Effector memory CD8-positive, alpha-beta T cell (primary cell): Measurements from ENCODE around the gene FRAS1.
"Not testable (repeated sequence)": the region's sequence is repeated elsewhere in the genome, so short reads cannot be mapped to it uniquely, and the experiment has no call there.

Experiments
- ATAC-seq: fragments of 150-1000 bp; cut with Tn5 transposase; replicated peaks from 2 replicates; pipeline ENCODE4 v1.10.0; 2021; ENCODE audit warnings: mild to moderate bottlenecking, moderate library complexity
- DNase-seq, 3 experiments: peaks; one replicate each; pipeline ENCODE4 v3.0.0; 2021
- H3K27ac Mint-ChIP-seq, 2 donors: one replicate each; pipeline ENCODE4 v1.8.0; 2022; ENCODE audit warnings: mild to moderate bottlenecking in 2 of 2, mixed read lengths in 2 of 2, moderate library complexity in 2 of 2
- H3K27me3 Mint-ChIP-seq, 2 donors: one replicate each; pipeline ENCODE4 v1.8.0; 2022; ENCODE audit warnings: mixed read lengths in 2 of 2
- H3K36me3 Mint-ChIP-seq: one replicate; pipeline ENCODE4 v1.8.0; 2022; ENCODE audit warnings: mild to moderate bottlenecking, moderate library complexity, mixed read lengths; ENCODE audit not compliant: insufficient read depth
- H3K4me1 Mint-ChIP-seq, 2 donors: one replicate each; pipeline ENCODE4 v1.8.0; 2022; ENCODE audit warnings: low read depth in 2 of 2, mixed read lengths in 2 of 2
- H3K4me3 Mint-ChIP-seq, 2 donors: one replicate each; pipeline ENCODE4 v1.8.0; 2022; ENCODE audit warnings: mild to moderate bottlenecking in 2 of 2, mixed read lengths in 2 of 2, moderate library complexity in 2 of 2
- H3K9me3 Mint-ChIP-seq, 2 donors: one replicate each; pipeline ENCODE4 v1.8.0; 2022; ENCODE audit warnings: mixed read lengths in 2 of 2

FRAS1 gene

GRCh38 chr4:78235800-78236199 lies 178.7 kb downstream of the FRAS1 start:
- no peak for ATAC-seq
- Mint-ChIP-seq H3K9me3 (no peaks in the 10 kb centered on the region), H3K36me3 (no peaks in the 10 kb centered on the region), H3K27me3 (no peaks in the 10 kb centered on the region), H3K4me1 (no peaks in the 10 kb centered on the region), H3K27ac (no peak overlapping the region), H3K4me3 (no peak overlapping the region)
- no peak for DNase-seq

- no peaks in the 10 kb centered on the region for H3K27me3 Mint-ChIP-seq
- no peak overlapping the region for H3K4me3 Mint-ChIP-seq
- ATAC-seq: no peak
- no peaks in the 10 kb centered on the region for H3K9me3 Mint-ChIP-seq
- H3K4me1 Mint-ChIP-seq: no peaks in the 10 kb centered on the region
- H3K27ac Mint-ChIP-seq: no peak overlapping the region
- no peaks in the 10 kb centered on the region for H3K36me3 Mint-ChIP-seq
- DNase-seq: no peak
These were observed 180.2 kb downstream of the FRAS1 start for GRCh38 chr4:78237360-78237759.

- H3K9me3 Mint-ChIP-seq: no peaks in the 10 kb centered on the region
- DNase-seq: no peak
- H3K27me3 Mint-ChIP-seq: peaks cover 0 to 8% of the 10 kb centered on the region in 2 donors
- H3K27ac Mint-ChIP-seq: no peak overlapping the region
- no peaks in the 10 kb centered on the region for H3K4me1 Mint-ChIP-seq
- no peak overlapping the region for H3K4me3 Mint-ChIP-seq
- H3K36me3 Mint-ChIP-seq: no peaks in the 10 kb centered on the region
- no peak for ATAC-seq
These were observed 184.9 kb downstream of the FRAS1 start for GRCh38 chr4:78242071-78242470.

- H3K4me1 Mint-ChIP-seq: no peaks in the 10 kb centered on the region
- no peak overlapping the region for H3K4me3 Mint-ChIP-seq
- ATAC-seq (no peak), DNase-seq (no peak)
- no peaks in the 10 kb centered on the region for H3K9me3 Mint-ChIP-seq
- H3K27me3 Mint-ChIP-seq: peaks cover 0 to 10% of the 10 kb centered on the region in 2 donors
- no peak overlapping the region for H3K27ac Mint-ChIP-seq
- no peaks in the 10 kb centered on the region for H3K36me3 Mint-ChIP-seq
These were observed 187.8 kb downstream of the FRAS1 start for GRCh38 chr4:78244705-78245485.

- DNase-seq (no peak), ATAC-seq (no peak)
- H3K4me1 Mint-ChIP-seq: no peaks in the 10 kb centered on the region
- no peak overlapping the region for H3K27ac Mint-ChIP-seq
- no peaks in the 10 kb centered on the region for H3K36me3 Mint-ChIP-seq
- H3K27me3 Mint-ChIP-seq: peaks cover 0 to 10% of the 10 kb centered on the region in 2 donors
- peaks cover 10 to 13% of the 10 kb centered on the region in 2 donors for H3K9me3 Mint-ChIP-seq
- H3K4me3 Mint-ChIP-seq: no peak overlapping the region
These were observed 190.6 kb downstream of the FRAS1 start for GRCh38 chr4:78247536-78248285.

GRCh38 chr4:78250500-78250899 lies 193.4 kb downstream of the FRAS1 start:
- Mint-ChIP-seq H3K27ac (no peak overlapping the region), H3K9me3 (peaks cover 11 to 15% of the 10 kb centered on the region in 2 donors), H3K27me3 (peaks cover 0 to 10% of the 10 kb centered on the region in 2 donors), H3K36me3 (no peaks in the 10 kb centered on the region), H3K4me3 (no peak overlapping the region), H3K4me1 (no peaks in the 10 kb centered on the region)
- DNase-seq (no peak), ATAC-seq (no peak)

GRCh38 chr4:78252773-78253172 lies 195.7 kb downstream of the FRAS1 start:
- not testable (repeated sequence) for ATAC-seq, H3K27me3 Mint-ChIP-seq, H3K27ac Mint-ChIP-seq, DNase-seq, H3K4me1 Mint-ChIP-seq, H3K36me3 Mint-ChIP-seq, H3K4me3 Mint-ChIP-seq
- peaks cover 11 to 15% of the 10 kb centered on the region in 2 donors for H3K9me3 Mint-ChIP-seq

GRCh38 chr4:78254893-78255292 lies 197.8 kb downstream of the FRAS1 start:
- H3K27me3 Mint-ChIP-seq: no peaks in the 10 kb centered on the region
- ATAC-seq (no peak), DNase-seq (no peak)
- H3K36me3 Mint-ChIP-seq: no peaks in the 10 kb centered on the region
- no peaks in the 10 kb centered on the region for H3K4me1 Mint-ChIP-seq
- no peak overlapping the region for H3K27ac Mint-ChIP-seq
- H3K9me3 Mint-ChIP-seq: peaks cover 11 to 15% of the 10 kb centered on the region in 2 donors
- no peak overlapping the region for H3K4me3 Mint-ChIP-seq

- no peaks in the 10 kb centered on the region for H3K36me3 Mint-ChIP-seq
- H3K27ac Mint-ChIP-seq: no peak overlapping the region
- H3K4me1 Mint-ChIP-seq: no peaks in the 10 kb centered on the region
These were observed 207.9 kb downstream of the FRAS1 start for GRCh38 chr4:78265006-78265405.

GRCh38 chr4:78267790-78268189 lies 210.7 kb downstream of the FRAS1 start:
- no peak for DNase-seq
- Mint-ChIP-seq H3K9me3 (no peaks in the 10 kb centered on the region), H3K4me1 (no peaks in the 10 kb centered on the region), H3K27me3 (peaks cover 0 to 7% of the 10 kb centered on the region in 2 donors), H3K27ac (no peak overlapping the region), H3K4me3 (no peak overlapping the region), H3K36me3 (no peaks in the 10 kb centered on the region)
- ATAC-seq: no peak

More at GRCh38 chr4:78265006-78265405, 207.9 kb downstream of the FRAS1 start:
- Mint-ChIP-seq H3K27me3 (peaks cover 0 to 7% of the 10 kb centered on the region in 2 donors), H3K9me3 (no peaks in the 10 kb centered on the region), H3K4me3 (no peak overlapping the region)
- DNase-seq: no peak
- ATAC-seq: no peak

- Mint-ChIP-seq H3K27me3 (no peaks in the 10 kb centered on the region), H3K4me3 (no peak overlapping the region), H3K4me1 (no peaks in the 10 kb centered on the region), H3K27ac (no peak overlapping the region), H3K36me3 (no peaks in the 10 kb centered on the region), H3K9me3 (no peaks in the 10 kb centered on the region)
- ATAC-seq (no peak), DNase-seq (no peak)
These were observed 211.5 kb downstream of the FRAS1 start for GRCh38 chr4:78268597-78268996.

GRCh38 chr4:78275450-78275849 lies 218.3 kb downstream of the FRAS1 start:
- not testable (repeated sequence) for H3K36me3 Mint-ChIP-seq, H3K27ac Mint-ChIP-seq, H3K4me3 Mint-ChIP-seq, DNase-seq, H3K27me3 Mint-ChIP-seq, H3K9me3 Mint-ChIP-seq, ATAC-seq, H3K4me1 Mint-ChIP-seq

GRCh38 chr4:78286281-78286680 lies 229.2 kb downstream of the FRAS1 start:
- ATAC-seq: no peak
- H3K4me1 Mint-ChIP-seq: no peaks in the 10 kb centered on the region
- DNase-seq: no peak
- H3K36me3 Mint-ChIP-seq: no peaks in the 10 kb centered on the region
- no peak overlapping the region for H3K27ac Mint-ChIP-seq
- H3K4me3 Mint-ChIP-seq: no peak overlapping the region
- no peaks in the 10 kb centered on the region for H3K27me3 Mint-ChIP-seq
- H3K9me3 Mint-ChIP-seq: no peaks in the 10 kb centered on the region

GRCh38 chr4:78288327-78288726 lies 231.2 kb downstream of the FRAS1 start:
- Mint-ChIP-seq H3K27ac (no peak overlapping the region), H3K9me3 (no peaks in the 10 kb centered on the region), H3K4me1 (no peaks in the 10 kb centered on the region), H3K36me3 (no peaks in the 10 kb centered on the region), H3K4me3 (no peak overlapping the region), H3K27me3 (no peaks in the 10 kb centered on the region)
- DNase-seq (no peak), ATAC-seq (no peak)
